Measurements from ENCODE around the gene SYVN1. TPM values are rescaled to one million over a fixed set of nuclear protein-coding genes. Genes with fewer than 3 reads are reported as not detected.
A peak's percentile ranks its signal among the peaks of the same experiment; 100 is the strongest.

The SYVN1 gene
- total and polyA plus RNA-seq, 11 donors, result 13.9 to 65.8 (median 28.2) TPM

DNA sequence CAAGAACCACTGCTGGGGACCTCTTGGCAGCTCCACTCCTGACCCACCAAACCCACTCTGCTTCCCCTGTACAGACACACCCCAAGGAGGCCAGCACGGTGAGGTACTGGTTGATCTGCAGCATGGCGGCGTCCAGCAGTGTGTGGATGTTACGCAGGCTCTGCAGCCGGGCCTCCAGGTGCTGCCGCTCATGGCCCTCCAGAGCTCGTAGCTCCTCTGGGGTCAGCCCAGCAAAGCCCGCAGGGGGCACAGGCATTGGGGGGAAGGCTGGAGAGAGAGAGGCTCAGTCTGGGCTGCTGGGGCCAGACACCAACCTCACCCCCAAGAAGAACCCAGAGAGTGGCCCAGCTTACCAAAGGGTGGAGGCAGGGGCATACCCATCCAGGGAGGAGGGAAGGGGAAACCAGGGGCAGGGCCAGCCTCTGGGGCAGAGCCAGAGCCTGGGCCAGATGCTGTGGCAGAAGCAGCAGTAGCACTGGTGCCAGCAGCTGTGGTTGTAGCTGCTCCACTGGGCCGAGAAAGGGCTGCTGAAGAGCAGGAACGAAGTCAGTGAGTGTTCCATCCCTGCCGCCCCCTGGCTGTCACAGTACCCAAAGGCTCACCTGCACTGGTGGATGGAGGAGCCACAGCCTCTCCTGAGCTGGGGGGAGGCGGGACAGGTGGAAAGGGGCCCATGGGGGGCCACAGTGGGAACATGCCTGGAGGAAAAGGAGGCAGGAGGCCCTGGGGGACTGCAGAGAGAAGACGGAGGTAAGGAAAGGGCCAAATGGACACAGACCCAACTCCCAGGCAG lies 4.5 kb downstream of the SYVN1 start:
- DNase-seq, result peak in 1 of 5 donors; percentile 15
- intact Hi-C loops (cut with DNase I), result loop anchor here in 1 of 10 donors (10.0 kb wide), 1 partner anchor 205 kb away; the partner anchor contains the start of gene PPP2R5B
- peaks cover 0 to 83% (median 80%) of the 10 kb centered on the region in 9 donors for H3K36me3 ChIP-seq
- no peak overlapping the region for H3K27ac ChIP-seq
- H3K4me3 ChIP-seq, result no peak overlapping the region
- H3K27me3 ChIP-seq, result no peaks in the 10 kb centered on the region
- no peak for TF ChIP-seq POLR2A (IDR thresholded peaks at IDR 0.05)
- no peak for TF ChIP-seq CTCF (IDR thresholded peaks at IDR 0.05)
- peaks cover 0 to 22% (median 17%) of the 10 kb centered on the region in 12 donors for H3K4me1 ChIP-seq
- ATAC-seq, result no peak
- H3K9me3 ChIP-seq, result no peaks in the 10 kb centered on the region
- WGBS, 4 donors, result 73 to 91% (median 88%) methylated on average over 13 of the region's 13 CpGs

- H3K27me3 ChIP-seq, result no peaks in the 10 kb centered on the region
- H3K27ac ChIP-seq, result no peak overlapping the region
- peaks cover 0 to 91% (median 83%) of the 10 kb centered on the region in 9 donors for H3K36me3 ChIP-seq
- H3K4me1 ChIP-seq, result peaks cover 0 to 18% (median 12%) of the 10 kb centered on the region in 12 donors
- no peak for DNase-seq
- WGBS, 4 donors, result 80 to 86% (median 83%) methylated on average over 13 to 15 of the region's 15 CpGs
- H3K4me3 ChIP-seq, result no peak overlapping the region
- no peak for ATAC-seq
- no peaks in the 10 kb centered on the region for H3K9me3 ChIP-seq
- TF ChIP-seq CTCF (IDR thresholded peaks at IDR 0.05) (no peak), POLR2A (IDR thresholded peaks at IDR 0.05) (no peak)
- intact Hi-C loops (cut with DNase I), result loop anchor here in 1 of 10 donors (10.0 kb wide), 1 partner anchor 204 kb away; the partner anchor contains the start of gene PPP2R5B
Measured at GRCh38 chr11:65128182-65129145, 5.9 kb downstream of the SYVN1 start.

DNA sequence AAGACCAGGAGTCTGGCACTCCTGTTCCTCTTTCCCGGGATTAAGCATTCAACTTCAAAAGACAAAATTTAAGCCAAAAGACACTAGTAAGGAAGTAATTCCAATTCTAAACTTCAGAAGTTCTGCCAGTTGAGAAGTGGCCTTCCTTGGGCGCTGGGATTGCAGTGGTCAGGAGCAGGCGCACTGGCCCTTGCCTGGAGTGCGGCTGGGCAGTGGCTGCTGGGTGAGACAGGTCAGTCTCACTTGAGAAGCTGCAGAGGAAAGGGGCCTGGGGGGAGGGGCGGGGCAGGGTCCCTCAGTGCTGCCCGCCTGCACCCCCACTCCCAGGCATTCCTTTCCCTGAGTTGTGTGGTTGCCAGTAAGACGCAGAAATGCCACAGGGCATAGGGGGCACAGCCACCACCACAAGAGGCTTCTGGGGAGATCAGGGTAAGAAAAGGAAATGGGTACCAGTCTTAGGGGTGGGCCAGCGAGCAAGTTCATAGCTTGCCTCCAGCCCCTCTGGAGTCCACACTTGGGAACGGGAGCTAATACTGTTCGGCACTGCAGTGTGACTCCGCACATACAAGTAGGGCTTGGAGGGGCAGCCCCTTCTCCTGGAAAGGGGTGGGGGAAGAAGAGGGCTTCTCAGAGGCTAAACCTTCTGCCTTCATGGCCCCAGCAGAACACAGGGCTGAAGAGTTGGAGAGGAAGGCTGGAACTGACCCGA lies 6.7 kb downstream of the SYVN1 start:
- no peak for ATAC-seq
- intact Hi-C loops (cut with DNase I), result loop anchor here in 1 of 10 donors (10.0 kb wide), 1 partner anchor 203 kb away; the partner anchor contains the start of gene PPP2R5B
- H3K9me3 ChIP-seq, result no peaks in the 10 kb centered on the region
- H3K27me3 ChIP-seq, result no peaks in the 10 kb centered on the region
- no peak for TF ChIP-seq POLR2A (IDR thresholded peaks at IDR 0.05)
- no peak for TF ChIP-seq CTCF (IDR thresholded peaks at IDR 0.05)
- 78 to 85% (median 82%) methylated on average over 11 to 12 of the region's 12 CpGs for WGBS, 4 donors
- peaks cover 0 to 86% (median 80%) of the 10 kb centered on the region in 9 donors for H3K36me3 ChIP-seq
- DNase-seq, result no peak
- no peak overlapping the region for H3K27ac ChIP-seq
- no peak overlapping the region for H3K4me3 ChIP-seq
- H3K4me1 ChIP-seq, result peaks cover 0 to 17% (median 10%) of the 10 kb centered on the region in 12 donors

Measured in heart left ventricle (tissue), 16 donors.